NAMALWA (cell line): ENCODE measurements around the gene C1GALT1C1.
"Not testable (repeated sequence)": the region's sequence is repeated elsewhere in the genome, so short reads cannot be mapped to it uniquely, and the experiment has no call there.

Experiments
- DNase-seq: peaks from one replicate; pipeline ENCODE4 v3.0.0-alpha.2; 2015; ENCODE audit warnings: low spot score

The C1GALT1C1 gene

GRCh38 chrX:120629667-120630537 is at the start of gene C1GALT1C1:
C1GALT1C1 (minus strand) TSS chrX:120630054; CDS start chrX:120627166, 2,888 bp downstream.
- DNase-seq: peak; percentile 94

GRCh38 chrX:120677004-120677652 is 47.3 kb upstream of the C1GALT1C1 start:
- DNase-seq: no peak

- no peak for DNase-seq
Observed at GRCh38 chrX:120672841-120673530, 43.1 kb upstream of the C1GALT1C1 start.

DNA sequence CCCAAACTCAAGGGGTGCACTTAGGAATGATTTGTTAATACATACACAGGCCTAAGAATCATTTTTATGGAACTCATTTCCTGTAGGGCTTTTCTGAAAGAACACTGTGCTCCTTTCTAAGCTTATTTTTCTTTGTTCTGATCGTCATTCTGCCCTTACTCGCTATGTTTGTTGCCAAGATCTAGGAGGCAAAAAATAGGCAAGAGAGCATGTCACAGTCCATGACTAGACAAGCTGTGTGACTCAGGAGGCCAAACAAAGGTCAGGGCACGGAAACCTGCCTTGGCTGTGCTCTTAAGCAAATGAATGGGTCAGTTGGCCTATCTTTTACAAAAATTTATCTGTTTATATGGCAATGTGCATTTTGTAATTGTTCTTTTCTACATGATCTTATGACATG is 42.5 kb upstream of the C1GALT1C1 start:
- DNase-seq: no peak

- no peak for DNase-seq
Observed at GRCh38 chrX:120671963-120672362, 42.1 kb upstream of the C1GALT1C1 start.

DNA sequence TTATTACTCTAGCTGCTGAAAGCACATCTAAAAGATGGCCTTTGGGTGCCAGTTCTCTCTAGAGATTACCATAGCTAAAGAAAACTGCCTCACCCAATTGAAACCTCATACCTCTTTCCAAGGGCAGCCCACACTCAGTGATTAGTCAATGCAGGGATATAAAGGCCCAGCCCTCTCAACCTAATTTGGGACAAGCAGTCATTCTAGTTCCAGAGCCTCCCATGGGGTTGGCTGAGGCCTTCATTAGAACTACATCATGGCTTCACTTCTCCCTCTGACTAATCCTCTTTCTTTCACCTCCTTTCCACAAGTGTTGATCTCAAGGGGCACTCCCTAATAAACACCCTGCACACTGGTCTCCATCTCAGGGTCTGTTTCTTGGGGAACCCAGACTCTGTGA is 38.5 kb upstream of the C1GALT1C1 start:
- DNase-seq: no peak

DNA sequence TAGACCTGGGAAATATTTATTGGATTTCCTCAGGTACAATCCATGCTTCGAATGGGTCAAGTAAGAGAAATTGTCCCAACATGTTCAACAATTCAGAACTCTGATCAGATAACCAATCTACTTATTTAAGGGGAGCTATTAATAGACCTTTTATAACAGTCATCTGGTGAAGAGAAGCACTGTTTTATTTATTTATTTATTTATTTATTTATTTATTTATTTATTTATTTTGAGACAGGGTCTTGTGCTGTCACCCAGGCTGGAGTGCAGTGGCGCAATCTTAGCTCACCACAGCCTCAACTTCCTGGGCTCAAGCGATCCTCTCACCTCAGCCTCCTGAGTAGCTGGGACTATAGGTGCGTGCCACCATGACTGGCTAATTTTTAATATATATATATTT is 34.7 kb upstream of the C1GALT1C1 start:
- DNase-seq: not testable (repeated sequence)

- DNase-seq: peak; percentile 48
Observed at GRCh38 chrX:120664081-120664480, 34.2 kb upstream of the C1GALT1C1 start.

GRCh38 chrX:120662662-120663061 is 32.8 kb upstream of the C1GALT1C1 start:
- no peak for DNase-seq

- no peak for DNase-seq
Observed at GRCh38 chrX:120660637-120661036, 30.8 kb upstream of the C1GALT1C1 start.

DNA sequence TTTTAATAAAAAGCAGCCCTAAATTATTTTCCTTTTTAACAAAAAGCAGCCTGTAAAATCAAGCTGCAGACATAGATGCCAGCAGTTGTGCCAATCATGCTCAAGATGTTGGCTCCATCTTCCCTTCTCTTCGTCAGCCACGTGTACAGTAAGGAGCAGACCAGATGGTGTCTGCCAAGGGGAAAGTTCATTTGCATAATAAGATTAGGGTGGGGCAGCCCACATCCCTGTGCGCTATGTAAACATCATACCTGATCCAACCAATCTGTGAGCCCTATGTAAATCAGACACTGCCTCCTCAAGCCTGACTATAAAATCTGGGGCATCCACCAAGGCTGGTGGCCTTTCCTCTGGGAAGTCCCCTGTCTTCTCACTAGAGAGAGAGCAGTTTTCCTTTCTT is 23.1 kb upstream of the C1GALT1C1 start:
- peak; percentile 28 for DNase-seq

DNA sequence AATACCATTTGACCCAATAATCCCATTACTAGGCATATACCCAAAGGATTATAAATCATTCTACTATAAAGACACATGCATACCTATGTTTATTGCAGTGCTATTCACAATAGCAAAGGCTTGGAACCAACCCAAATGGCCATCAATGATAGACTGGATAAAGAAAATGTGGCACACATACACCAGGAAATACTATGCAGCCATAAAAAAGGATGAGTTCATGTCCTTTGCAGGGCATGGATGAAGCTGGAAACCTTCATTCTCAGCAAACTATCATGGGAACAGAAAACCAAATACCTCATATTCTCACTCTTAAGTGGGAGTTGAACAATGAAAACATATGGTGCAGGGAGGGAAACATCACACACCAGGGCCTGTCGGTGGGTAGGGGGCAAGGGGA is 22.4 kb upstream of the C1GALT1C1 start:
- not testable (repeated sequence) for DNase-seq

GRCh38 chrX:120647127-120647526 is 17.3 kb upstream of the C1GALT1C1 start:
- DNase-seq: no peak

DNA sequence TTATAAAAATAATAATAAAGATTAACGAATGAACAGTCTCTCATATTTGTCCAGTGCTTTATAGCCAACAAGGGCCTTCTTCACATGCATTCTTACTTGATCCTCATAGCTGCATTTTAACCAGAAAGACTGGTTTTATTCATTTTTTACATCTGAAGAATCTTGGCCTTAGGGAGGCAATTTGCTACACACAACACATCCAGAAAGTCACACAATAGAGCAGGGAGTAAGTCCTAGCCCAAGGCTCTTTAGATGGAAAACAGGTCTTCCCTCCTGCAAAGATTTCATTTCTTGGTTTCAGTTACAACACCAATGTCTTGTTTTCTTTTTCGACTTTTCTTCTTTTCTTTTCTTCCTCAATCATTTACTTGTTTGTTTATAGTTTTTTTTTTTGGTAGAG is 13.0 kb upstream of the C1GALT1C1 start:
- DNase-seq: no peak

GRCh38 chrX:120638619-120639018 is 8.8 kb upstream of the C1GALT1C1 start:
- DNase-seq: no peak

- DNase-seq: no peak
Observed at GRCh38 chrX:120625371-120625770, 4.5 kb downstream of the C1GALT1C1 start.

GRCh38 chrX:120617996-120618630 is 11.7 kb downstream of the C1GALT1C1 start:
- peak; percentile 19 for DNase-seq

- DNase-seq: peak; percentile 13
Observed at GRCh38 chrX:120614816-120615215, 15.0 kb downstream of the C1GALT1C1 start.

- no peak for DNase-seq
Observed at GRCh38 chrX:120612086-120612485, 17.8 kb downstream of the C1GALT1C1 start.

DNA sequence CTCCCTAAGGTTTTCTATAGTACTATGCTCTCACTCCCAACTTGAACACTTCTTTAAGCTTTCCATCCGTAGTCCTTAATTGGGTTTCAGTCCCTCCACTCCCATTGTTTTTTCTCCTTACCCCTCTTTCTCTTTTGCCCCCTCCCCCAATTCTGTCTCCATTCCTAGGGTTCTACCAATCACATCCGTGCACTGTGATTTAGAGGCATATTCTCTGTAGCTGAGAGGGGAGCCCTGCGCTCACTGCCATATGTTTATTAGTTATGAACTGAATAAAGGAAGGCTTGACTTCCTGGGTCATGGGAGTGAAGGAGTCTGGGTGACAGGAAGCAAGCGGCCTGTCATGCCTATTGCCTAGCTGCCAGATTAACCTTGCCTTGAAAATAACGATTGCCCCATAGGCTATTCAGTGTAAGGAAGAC is 25.5 kb downstream of the C1GALT1C1 start:
- peak; percentile 75 for DNase-seq

- peak; percentile 94 for DNase-seq
Observed at GRCh38 chrX:120603707-120604360, 26.0 kb downstream of the C1GALT1C1 start, which contains the start of gene MCTS1. MCTS1 (plus strand) TSS chrX:120604101; CDS start chrX:120604237, 136 bp downstream.

GRCh38 chrX:120585702-120586101 is 44.2 kb downstream of the C1GALT1C1 start:
- DNase-seq: no peak
